Stimulated activated CD4-positive, alpha-beta T cell treated with anti-CD3 and anti-CD28 coated beads, Interleukin-2, amount 100 ng/mL, for 24 hours (primary cell): ENCODE results near the gene PCDHGA5.
"Not testable (repeated sequence)": the region's sequence is repeated elsewhere in the genome, so short reads cannot be mapped to it uniquely, and the experiment has no call there.

ENCODE experiments used
- DNase-seq, 2 donors: peaks; one replicate each; pipeline ENCODE4 v3.0.0-alpha.2; 2020

The PCDHGA5 gene

DNA sequence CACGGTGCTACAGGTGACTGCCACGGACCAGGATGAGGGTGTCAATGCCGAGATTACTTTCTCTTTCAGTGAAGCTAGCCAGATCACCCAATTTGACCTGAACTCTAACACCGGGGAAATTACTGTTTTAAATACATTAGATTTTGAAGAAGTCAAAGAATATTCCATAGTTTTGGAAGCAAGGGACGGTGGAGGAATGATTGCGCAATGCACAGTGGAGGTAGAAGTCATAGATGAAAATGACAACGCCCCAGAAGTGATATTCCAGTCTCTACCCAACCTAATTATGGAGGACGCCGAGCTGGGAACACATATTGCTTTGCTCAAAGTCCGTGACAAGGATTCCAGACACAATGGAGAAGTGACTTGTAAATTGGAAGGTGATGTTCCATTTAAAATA lies 24.7 kb downstream of the PCDHGA5 start:
- DNase-seq: no peak

DNA sequence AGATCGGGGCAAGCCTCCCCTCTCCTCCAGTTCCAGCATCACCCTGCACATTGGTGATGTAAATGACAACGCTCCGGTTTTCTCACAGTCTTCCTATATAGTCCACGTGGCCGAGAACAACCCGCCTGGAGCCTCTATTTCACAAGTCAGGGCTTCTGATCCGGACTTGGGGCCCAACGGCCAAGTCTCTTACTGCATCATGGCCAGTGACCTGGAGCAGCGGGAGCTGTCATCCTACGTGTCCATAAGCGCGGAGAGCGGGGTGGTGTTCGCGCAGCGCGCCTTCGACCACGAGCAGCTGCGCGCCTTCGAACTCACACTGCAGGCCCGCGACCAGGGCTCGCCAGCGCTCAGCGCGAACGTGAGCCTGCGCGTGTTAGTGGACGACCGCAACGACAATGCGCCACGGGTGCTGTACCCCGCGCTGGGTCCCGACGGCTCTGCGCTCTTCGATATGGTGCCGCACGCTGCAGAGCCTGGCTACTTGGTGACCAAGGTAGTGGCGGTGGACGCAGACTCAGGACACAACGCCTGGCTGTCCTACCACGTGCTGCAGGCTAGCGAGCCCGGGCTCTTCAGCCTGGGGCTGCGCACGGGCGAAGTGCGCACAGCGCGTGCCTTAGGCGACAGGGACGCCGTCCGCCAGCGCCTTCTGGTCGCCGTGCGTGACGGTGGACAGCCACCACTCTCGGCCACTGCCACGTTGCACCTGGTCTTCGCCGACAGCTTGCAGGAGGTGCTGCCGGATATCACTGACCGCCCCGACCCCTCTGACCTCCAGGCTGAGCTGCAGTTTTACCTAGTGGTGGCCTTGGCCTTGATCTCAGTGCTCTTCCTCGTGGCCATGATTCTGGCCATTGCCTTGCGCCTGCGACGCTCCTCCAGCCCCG lies 25.4 kb downstream of the PCDHGA5 start:
- no peak for DNase-seq

DNA sequence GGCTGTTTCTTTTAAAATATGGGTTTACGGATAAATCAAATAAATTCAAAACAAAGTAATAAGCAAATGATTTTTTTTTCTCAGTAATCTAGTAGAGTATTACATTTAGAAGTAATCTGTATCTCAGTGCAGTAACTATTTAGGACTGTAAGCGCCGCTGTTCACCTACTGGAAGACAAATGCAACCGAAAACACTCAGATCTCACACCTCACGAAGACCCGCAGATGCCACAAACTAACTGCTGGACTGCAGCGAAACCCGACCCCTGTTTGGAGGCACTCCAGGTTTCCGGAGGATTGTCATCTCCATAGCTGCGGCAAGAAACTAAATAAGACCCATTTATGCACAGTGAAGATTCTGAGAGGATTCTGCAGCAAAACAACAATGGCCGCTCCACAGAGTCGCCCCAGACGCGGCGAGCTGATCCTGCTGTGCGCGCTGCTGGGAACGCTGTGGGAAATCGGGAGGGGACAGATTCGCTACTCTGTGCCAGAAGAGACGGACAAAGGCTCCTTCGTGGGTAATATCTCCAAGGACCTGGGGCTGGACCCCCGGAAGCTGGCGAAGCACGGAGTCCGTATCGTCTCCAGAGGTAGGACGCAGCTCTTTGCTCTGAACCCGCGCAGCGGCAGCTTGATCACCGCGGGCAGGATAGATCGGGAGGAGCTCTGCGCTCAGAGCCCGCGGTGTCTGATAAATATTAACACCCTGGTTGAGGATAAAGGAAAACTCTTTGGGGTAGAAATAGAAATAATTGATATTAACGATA lies 28.7 kb downstream of the PCDHGA5 start, which contains the start of gene PCDHGA8:
Gene PCDHGA8 (plus strand): TSS at position 205 of the 770 bp plus-strand sequence. CDS start 181 bp downstream, at position 386.
- DNase-seq: no peak

DNA sequence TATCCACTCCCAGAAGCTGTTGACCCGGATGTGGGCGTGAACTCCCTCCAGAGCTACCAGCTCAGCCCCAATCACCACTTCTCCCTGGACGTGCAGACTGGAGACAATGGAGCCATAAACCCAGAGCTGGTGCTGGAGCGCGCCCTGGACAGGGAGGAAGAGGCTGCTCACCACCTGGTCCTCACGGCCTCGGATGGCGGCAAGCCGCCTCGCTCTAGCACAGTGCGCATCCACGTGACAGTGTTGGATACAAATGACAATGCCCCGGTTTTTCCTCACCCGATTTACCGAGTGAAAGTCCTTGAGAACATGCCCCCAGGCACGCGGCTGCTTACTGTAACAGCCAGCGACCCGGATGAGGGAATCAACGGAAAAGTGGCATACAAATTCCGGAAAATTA lies 29.3 kb downstream of the PCDHGA5 start:
- DNase-seq: no peak

DNA sequence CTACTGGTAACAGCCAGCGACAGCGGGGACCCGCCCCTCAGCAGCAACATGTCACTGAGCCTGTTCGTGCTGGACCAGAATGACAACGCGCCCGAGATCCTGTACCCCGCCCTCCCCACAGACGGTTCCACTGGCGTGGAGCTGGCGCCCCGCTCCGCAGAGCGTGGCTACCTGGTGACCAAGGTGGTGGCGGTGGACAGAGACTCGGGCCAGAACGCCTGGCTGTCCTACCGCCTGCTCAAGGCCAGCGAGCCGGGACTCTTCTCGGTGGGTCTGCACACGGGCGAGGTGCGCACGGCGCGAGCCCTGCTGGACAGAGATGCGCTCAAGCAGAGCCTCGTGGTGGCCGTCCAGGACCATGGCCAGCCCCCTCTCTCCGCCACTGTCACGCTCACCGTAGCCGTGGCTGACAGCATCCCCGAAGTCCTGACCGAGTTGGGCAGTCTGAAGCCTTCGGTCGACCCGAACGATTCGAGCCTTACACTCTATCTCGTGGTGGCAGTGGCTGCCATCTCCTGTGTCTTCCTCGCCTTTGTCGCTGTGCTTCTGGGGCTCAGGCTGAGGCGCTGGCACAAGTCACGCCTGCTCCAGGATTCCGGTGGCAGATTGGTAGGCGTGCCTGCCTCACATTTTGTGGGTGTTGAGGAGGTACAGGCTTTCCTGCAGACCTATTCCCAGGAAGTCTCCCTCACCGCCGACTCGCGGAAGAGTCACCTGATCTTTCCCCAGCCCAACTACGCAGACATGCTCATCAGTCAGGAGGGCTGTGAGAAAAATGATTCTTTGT lies 30.6 kb downstream of the PCDHGA5 start:
- DNase-seq: not testable (repeated sequence)

DNA sequence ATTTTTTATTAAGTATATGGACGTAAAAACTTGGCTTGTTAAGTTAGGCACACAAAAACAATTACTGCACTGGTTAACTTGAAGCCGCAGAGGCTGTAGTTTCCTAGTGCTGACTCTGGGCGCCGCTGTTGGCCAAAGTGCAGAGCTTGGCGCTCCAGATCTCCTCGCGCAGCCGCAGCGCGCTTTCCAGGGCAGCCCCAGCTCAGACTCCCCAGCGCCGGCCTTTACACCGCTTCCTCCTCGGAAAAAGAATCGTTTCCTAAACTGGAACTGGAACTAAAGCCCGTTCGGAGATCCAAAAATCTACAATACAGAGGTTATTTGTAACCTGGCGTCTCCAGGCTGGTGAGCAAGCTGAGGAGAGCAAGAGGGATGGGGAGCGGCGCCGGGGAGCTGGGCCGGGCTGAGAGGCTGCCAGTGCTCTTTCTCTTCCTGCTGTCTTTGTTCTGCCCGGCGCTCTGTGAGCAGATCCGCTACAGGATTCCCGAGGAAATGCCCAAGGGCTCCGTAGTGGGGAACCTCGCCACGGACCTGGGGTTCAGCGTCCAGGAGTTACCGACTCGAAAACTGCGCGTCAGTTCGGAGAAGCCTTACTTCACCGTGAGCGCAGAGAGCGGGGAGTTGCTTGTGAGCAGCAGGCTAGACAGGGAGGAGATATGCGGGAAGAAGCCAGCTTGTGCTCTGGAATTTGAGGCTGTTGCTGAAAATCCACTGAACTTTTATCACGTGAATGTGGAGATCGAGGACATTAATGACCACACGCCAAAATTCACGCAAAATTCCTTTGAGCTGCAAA lies 34.0 kb downstream of the PCDHGA5 start, which contains the start of gene PCDHGB5:
Gene PCDHGB5 (plus strand): TSS at position 192 of the 796 bp plus-strand sequence. CDS start 181 bp downstream, at position 373.
- DNase-seq: peak; percentile 36 to 58

DNA sequence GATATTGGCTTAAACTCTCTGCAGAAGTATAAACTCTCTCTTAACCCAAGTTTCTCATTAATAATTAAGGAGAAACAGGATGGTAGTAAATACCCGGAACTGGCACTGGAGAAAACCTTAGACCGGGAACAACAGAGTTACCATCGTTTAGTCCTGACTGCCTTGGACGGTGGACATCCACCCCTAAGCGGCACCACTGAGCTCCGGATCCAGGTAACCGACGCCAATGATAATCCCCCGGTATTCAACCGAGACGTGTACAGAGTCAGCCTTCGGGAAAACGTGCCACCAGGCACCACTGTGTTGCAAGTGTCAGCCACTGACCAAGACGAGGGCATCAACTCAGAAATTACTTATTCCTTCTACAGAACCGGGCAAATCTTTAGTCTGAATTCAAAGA lies 34.6 kb downstream of the PCDHGA5 start:
- no peak for DNase-seq

DNA sequence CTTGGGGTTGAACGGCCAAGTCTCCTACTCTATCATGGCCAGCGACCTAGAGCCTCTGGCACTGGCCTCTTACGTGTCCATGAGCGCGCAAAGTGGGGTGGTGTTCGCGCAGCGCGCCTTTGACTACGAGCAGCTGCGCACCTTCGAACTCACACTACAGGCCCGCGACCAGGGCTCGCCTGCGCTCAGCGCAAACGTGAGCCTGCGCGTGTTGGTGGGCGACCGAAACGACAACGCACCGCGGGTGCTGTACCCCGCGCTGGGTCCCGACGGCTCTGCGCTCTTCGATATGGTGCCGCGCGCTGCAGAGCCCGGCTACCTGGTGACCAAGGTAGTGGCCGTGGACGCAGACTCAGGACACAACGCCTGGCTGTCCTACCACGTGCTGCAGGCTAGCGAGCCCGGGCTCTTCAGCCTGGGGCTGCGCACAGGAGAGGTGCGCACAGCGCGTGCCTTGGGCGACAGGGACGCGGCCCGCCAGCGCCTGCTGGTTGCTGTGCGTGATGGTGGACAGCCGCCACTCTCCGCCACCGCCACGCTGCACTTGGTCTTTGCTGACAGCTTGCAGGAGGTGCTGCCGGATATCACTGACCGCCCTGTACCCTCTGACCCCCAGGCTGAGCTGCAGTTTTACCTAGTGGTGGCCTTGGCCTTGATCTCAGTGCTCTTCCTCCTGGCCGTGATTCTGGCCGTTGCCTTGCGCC lies 35.7 kb downstream of the PCDHGA5 start:
- no peak for DNase-seq

DNA sequence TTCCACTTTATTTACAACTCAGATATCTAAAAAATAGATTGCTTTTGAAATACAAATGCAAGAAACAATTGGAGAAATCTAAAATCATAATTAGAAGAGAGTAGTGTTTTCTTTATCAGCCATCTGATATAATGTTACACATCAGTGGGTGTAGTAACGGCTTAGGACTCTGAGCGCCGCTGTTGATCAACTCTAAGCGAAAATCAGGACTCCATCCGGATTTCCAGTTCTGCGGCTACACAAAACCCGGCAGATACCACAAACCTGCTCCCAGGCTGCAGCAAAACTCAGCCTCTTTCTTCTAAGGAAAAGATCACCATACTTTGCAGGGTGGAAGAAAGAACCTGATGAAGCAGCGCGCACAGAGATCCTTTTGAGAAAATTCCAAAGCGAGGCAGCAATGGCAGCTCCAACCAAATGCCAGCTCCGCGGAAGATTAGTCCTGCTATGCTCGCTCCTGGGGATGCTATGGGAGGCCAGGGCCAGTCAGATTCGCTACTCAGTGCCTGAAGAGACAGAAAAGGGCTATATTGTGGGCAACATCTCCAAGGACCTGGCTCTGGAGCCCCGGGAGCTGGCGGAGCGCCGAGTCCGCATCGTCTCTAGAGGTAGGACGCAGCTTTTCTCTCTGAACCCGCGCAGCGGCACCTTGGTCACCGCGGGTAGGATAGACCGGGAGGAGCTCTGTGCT lies 38.7 kb downstream of the PCDHGA5 start, which contains the start of gene PCDHGA9:
Gene PCDHGA9 (plus strand): TSS at position 226 of the 691 bp plus-strand sequence. CDS start 175 bp downstream, at position 401.
- no peak for DNase-seq

DNA sequence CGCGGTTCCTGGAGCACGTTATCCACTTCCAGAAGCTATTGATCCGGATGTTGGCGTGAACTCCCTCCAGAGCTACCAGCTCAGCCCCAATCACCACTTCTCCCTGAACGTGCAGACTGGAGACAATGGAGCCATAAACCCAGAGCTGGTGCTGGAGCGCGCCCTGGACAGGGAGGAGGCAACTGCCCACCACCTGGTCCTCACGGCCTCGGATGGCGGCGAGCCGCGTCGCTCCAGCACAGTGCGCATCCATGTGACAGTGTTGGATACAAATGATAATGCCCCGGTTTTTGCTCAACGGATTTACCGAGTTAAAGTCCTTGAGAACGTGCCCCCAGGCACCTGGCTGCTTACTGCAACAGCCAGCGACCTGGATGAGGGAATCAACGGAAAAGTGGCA lies 39.4 kb downstream of the PCDHGA5 start:
- DNase-seq: no peak

DNA sequence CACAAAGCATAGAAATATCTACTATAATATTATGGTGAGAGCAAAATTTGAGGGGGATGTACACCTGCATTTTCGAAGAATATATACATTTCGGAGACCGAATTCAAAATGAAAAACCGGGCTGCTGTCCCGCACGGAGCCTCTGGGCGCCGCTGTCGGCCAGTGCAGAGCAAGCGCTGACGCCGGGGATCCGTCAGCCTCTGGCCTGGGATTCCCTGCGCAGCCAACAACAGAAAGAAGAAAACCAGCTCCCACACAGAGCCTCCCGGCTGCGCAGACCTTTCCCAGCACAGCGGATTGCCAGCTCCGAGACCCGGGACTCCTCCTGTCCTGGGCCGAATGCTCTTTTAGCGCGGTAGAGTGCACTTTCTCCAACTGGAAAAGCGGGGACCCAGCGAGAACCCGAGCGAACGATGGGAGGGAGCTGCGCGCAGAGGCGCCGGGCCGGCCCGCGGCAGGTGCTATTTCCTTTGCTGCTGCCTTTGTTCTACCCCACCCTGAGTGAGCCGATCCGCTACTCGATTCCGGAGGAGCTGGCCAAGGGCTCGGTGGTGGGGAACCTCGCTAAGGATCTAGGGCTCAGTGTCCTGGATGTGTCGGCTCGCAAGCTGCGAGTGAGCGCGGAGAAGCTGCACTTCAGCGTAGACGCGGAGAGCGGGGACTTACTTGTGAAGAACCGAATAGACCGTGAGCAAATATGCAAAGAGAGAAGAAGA lies 44.0 kb downstream of the PCDHGA5 start, which contains the start of gene PCDHGB6:
Gene PCDHGB6 (plus strand): TSS at position 232 of the 716 bp plus-strand sequence. CDS start 182 bp downstream, at position 414.
- DNase-seq: peak; percentile 49 to 61

DNA sequence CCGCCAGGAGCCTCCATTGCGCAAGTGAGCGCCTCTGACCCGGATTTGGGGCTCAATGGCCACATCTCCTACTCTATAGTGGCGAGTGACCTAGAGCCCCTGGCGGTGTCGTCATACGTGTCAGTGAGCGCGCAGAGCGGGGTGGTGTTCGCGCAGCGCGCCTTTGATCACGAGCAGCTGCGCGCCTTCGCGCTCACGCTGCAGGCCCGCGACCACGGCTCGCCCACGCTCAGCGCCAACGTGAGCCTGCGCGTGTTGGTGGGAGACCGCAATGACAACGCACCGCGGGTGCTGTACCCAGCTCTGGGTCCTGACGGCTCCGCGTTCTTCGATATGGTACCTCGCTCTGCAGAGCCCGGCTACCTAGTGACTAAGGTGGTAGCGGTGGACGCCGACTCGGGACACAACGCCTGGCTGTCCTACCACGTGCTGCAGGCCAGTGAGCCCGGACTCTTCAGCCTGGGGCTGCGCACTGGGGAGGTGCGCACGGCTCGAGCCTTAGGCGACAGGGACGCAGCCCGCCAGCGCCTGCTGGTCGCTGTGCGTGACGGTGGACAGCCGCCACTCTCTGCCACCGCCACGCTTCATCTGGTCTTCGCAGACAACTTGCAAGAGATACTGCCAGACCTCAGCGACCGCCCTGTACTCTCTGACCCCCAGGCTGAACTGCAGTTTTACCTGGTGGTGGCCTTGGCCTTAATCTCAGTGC lies 45.8 kb downstream of the PCDHGA5 start:
- no peak for DNase-seq

DNA sequence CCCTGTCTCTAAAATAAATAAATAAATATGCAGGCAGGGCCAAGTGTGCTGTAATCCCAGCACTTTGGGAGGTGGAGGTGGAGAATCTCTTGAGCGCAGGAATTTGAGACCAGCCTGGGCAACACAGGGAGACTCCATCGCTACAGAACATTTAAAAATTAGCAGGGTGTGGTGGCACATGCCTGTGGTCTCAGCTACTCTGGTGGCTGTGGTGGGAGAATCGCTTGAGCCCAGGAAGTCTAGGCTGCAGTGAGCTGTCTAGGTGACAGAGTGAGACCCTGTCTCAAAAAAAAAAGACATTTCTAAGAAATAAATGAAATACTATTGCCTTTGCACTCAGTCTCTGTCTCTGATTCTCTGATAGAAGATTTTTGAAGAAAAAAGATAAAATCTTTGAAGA lies 47.6 kb downstream of the PCDHGA5 start:
- no peak for DNase-seq

DNA sequence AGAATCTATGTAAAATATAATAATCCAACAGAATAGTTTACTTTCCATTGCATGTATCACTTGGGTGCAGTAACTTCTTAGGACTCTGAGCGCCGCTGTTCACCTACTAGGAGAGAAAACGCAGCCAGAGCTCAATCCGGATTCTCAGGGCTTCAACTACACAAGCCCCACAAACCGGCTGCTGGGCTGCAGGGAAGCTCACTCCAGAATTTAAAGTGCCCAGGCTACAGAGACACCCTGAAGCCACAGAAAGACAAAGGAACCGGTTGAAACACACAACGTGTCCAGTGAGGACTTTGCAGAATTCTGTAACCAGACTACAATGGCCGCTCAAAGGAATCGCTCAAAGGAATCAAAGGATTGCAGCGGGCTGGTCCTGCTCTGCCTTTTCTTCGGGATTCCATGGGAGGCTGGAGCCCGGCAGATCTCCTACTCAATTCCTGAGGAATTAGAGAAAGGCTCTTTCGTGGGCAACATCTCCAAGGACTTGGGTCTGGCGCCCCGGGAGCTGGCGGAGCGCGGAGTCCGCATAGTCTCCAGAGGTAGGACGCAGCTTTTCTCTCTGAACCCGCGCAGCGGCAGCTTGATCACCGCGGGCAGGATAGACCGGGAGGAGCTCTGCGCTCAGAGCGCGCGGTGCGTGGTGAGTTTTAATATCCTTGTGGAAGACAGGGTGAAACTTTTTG lies 49.0 kb downstream of the PCDHGA5 start, which contains the start of gene PCDHGA10:
Gene PCDHGA10 (plus strand): TSS at position 134 of the 686 bp plus-strand sequence. CDS start 189 bp downstream, at position 323.
- DNase-seq: peak; percentile 58 to 61

DNA sequence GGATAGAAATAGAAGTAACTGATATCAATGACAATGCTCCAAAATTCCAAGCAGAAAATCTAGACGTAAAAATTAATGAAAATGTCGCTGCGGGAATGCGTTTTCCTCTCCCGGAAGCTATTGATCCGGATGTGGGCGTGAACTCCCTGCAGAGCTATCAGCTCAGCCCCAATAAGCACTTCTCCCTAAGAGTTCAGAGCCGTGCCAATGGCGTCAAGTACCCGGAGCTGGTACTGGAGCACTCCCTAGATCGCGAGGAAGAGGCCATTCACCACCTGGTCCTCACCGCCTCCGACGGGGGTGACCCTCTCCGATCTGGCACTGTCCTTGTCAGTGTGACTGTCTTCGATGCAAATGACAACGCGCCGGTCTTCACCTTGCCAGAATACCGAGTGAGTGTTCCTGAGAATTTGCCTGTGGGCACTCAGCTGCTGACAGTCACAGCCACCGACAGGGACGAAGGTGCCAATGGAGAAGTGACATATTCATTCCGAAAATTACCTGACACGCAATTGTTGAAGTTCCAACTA lies 49.6 kb downstream of the PCDHGA5 start:
- no peak for DNase-seq

DNA sequence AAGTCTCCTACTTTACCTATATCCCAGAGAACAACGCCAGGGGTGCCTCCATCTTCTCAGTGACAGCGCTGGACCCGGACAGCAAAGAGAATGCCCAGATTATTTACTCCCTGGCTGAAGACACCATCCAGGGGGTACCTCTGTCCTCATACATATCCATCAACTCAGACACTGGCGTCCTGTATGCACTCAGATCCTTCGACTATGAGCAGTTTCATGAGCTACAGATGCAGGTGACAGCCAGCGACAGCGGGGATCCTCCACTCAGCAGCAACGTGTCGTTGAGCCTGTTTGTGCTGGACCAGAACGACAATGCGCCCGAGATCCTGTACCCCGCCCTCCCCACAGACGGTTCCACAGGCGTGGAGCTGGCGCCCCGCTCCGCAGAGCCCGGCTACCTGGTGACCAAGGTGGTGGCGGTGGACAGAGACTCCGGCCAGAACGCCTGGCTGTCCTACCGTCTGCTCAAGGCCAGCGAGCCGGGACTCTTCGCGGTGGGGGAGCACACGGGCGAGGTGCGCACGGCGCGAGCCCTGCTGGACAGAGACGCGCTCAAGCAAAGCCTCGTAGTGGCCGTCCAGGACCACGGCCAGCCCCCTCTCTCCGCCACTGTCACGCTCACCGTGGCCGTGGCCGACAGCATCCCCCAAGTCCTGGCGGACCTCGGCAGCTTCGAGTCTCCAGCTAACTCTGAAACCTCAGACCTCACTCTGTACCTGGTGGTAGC lies 50.7 kb downstream of the PCDHGA5 start:
- not testable (repeated sequence) for DNase-seq

DNA sequence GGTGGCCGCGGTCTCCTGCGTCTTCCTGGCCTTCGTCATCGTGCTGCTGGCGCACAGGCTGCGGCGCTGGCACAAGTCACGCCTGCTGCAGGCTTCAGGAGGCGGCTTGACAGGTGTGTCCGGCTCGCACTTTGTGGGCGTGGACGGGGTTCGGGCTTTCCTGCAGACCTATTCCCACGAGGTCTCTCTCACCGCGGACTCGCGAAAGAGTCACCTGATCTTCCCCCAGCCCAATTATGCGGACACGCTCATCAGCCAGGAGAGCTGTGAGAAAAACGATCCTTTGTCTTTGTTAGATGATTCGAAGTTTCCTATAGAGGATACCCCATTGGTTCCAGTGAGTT lies 51.3 kb downstream of the PCDHGA5 start:
- DNase-seq: not testable (repeated sequence)
